ENCODE measurements around the gene WDR41.

DNA sequence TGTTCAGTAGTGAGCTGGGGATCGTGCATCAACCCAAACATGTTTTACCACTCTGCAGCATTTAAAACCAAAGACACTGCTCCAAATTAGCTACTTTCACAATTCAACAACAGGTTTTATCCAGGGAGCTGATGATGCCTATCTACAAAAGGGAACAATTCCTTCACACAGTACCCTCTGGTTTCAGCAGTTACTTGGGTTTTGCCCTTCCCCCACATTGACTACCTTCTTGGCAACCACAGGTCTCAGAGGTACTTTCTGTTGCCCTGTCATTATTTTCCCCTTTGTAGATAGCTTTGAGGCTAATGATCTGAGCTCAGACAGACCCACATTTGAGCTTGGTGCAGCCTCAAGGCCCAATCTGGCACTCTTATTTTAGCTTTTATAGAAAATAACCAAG, 96.1 kb downstream of the WDR41 start:
- TF ChIP-seq, protein P1, sequence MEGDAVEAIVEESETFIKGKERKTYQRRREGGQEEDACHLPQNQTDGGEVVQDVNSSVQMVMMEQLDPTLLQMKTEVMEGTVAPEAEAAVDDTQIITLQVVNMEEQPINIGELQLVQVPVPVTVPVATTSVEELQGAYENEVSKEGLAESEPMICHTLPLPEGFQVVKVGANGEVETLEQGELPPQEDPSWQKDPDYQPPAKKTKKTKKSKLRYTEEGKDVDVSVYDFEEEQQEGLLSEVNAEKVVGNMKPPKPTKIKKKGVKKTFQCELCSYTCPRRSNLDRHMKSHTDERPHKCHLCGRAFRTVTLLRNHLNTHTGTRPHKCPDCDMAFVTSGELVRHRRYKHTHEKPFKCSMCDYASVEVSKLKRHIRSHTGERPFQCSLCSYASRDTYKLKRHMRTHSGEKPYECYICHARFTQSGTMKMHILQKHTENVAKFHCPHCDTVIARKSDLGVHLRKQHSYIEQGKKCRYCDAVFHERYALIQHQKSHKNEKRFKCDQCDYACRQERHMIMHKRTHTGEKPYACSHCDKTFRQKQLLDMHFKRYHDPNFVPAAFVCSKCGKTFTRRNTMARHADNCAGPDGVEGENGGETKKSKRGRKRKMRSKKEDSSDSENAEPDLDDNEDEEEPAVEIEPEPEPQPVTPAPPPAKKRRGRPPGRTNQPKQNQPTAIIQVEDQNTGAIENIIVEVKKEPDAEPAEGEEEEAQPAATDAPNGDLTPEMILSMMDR (IDR thresholded peaks at IDR 0.05; ENCODE audit: low read depth, low read length): no peak
- no peak for TF ChIP-seq EZH2phosphoT487 (IDR thresholded peaks at IDR 0.05; ENCODE audit: low read depth)

Measured in OCI-LY3 (cell line).